ENCODE measurements around the gene ERI2. TPM values are rescaled to one million over a fixed set of nuclear protein-coding genes. Genes with fewer than 3 reads are reported as not detected.

ERI2 gene
- total and polyA plus RNA-seq, 2 of the 13 experiments (the other 11 are each of a cell fraction or from before 2014, with no cell fraction given), result 17.4 to 41.3 TPM

- intact Hi-C loops (cut with micrococcal nuclease; ENCODE audit: unreplicated experiment) (no loop called here), in situ Hi-C loops (cut with HindIII; ENCODE audit: extremely low pct_ligation_motif_present, low pct_unique_long_range_greater_than_20kb) (no loop called here)
- no peak overlapping the region for H2AFZ ChIP-seq (ENCODE audit: low read length)
- H3K4me1 ChIP-seq (ENCODE audit: insufficient read depth, low read length), result peaks cover 39% of the 10 kb centered on the region
- H4K20me1 ChIP-seq (ENCODE audit: insufficient read depth, low read length), result no peaks in the 10 kb centered on the region
- ATAC-seq (no peak), DNase-seq (ENCODE audit: low spot score) (peak; percentile 15), FAIRE-seq (no peak)
- H3K9ac ChIP-seq (ENCODE audit: insufficient read depth, low read depth, low read length), result no peak overlapping the region
- no peak overlapping the region for H3K4me3 ChIP-seq (replicated peaks in 1 of 3; ENCODE audit: insufficient read depth in 1 of 3, low read depth in 2 of 3, low read length in 3 of 3)
- H3K4me2 ChIP-seq (ENCODE audit: low read depth, low read length), result no peak overlapping the region
- POLR2A ChIA-PET, result no interaction called here
- H3K79me2 ChIP-seq (ENCODE audit: insufficient read depth, low read length), result no peaks in the 10 kb centered on the region
- peaks cover 6% of the 10 kb centered on the region for H3K9me3 ChIP-seq (ENCODE audit: low read length)
- CTCF ChIA-PET (ENCODE audit: low intra/inter-chr PET ratio, low total read pairs), result no interaction called here
- no TSS peak for BruUV-seq (replicated peaks)
- no peak overlapping the region for H3K27ac ChIP-seq (ENCODE audit: extremely low read length, insufficient read depth, low read length)
- 0 out of 5 replicates have a peak, but pooled peaks cover 0 to 1% of the 10 kb centered on the region in 2 experiments for H3K36me3 ChIP-seq (replicated peaks in 1 of 2; ENCODE audit: control insufficient read depth in 1 of 2, insufficient read depth in 2 of 2, low read length in 2 of 2)
- no peaks in the 10 kb centered on the region for H3K27me3 ChIP-seq (ENCODE audit: control insufficient read depth in 1 of 2, insufficient read depth in 2 of 2, low read length in 2 of 2)
- TF ChIP-seq ZNF674 (CRISPR knock-in tag; IDR thresholded peaks at IDR 0.05; ENCODE audit: low read depth) (no peak), SRSF9 (IDR thresholded peaks at IDR 0.05; ENCODE audit: borderline replicate concordance, insufficient read depth, low read depth, low read length, poor library complexity, severe bottlenecking) (no peak), ZNF232 (CRISPR knock-in tag; IDR thresholded peaks at IDR 0.05; ENCODE audit: borderline replicate concordance) (no peak), ZNF749 (CRISPR knock-in tag; IDR thresholded peaks at IDR 0.05; ENCODE audit: borderline replicate concordance) (no peak), POGZ (CRISPR knock-in tag; IDR thresholded peaks at IDR 0.05) (peak; percentile 47; the same call in 1 of the 2 replicates), HNF4A (CRISPR knock-in tag; IDR thresholded peaks at IDR 0.05) (peak; percentile 85), MLXIP (CRISPR knock-in tag; IDR thresholded peaks at IDR 0.05; ENCODE audit: borderline replicate concordance) (no peak), ZBTB21 (CRISPR knock-in tag; IDR thresholded peaks at IDR 0.05) (no peak), KDM5B (CRISPR knock-in tag; IDR thresholded peaks at IDR 0.05; ENCODE audit: borderline replicate concordance) (no peak), HNF1B (CRISPR knock-in tag; IDR thresholded peaks at IDR 0.05) (no peak), ZNF670 (CRISPR knock-in tag; IDR thresholded peaks at IDR 0.05; ENCODE audit: borderline replicate concordance) (no peak), U2AF1 (optimal IDR thresholded peaks at IDR 0.05; ENCODE audit: low read depth, low read length) (no peak), NR2F6 (IDR thresholded peaks at IDR 0.05) (0 out of 2 replicates have a peak, but pooled peaks have one; percentile 17), NR2F6 (CRISPR knock-in tag; IDR thresholded peaks at IDR 0.05) (no peak), ZNF672 (CRISPR knock-in tag; IDR thresholded peaks at IDR 0.05) (no peak), ZBTB20 (CRISPR knock-in tag; IDR thresholded peaks at IDR 0.05; ENCODE audit: borderline replicate concordance, low read depth) (no peak), ATF7 (IDR thresholded peaks at IDR 0.05) (no peak), ATF7 (CRISPR knock-in tag; IDR thresholded peaks at IDR 0.05) (no peak), ZSCAN25 (CRISPR knock-in tag; IDR thresholded peaks at IDR 0.05) (no peak), ZNF512B (CRISPR knock-in tag; IDR thresholded peaks at IDR 0.05; ENCODE audit: borderline replicate concordance) (no peak)
Observed at GRCh38 chr16:20767577-20767976, 38.7 kb downstream of the ERI2 start.

Data from HepG2 (cell line).